A549 (cell line): Measurements from ENCODE around the gene PDZD7. TPM values are rescaled to one million over a fixed set of nuclear protein-coding genes. Genes with fewer than 3 reads are reported as not detected.

Source experiments
- ATAC-seq, 2 experiments: fragments of 200-7000 bp in 1 of 2; fragments of >200 bp in 1 of 2; cut with Nextera tagmentation in 1 of 2; cut with Tn5 transposase in 1 of 2; 3 replicates each; pipeline versions ENCODE4 v1.8.0 to v1.9.1; 2018 to 2020; ENCODE audit warnings: mild to moderate bottlenecking in 1 of 2, moderate library complexity in 1 of 2
- CTCF ChIA-PET: fragments of 300-600 bp; sonication (Branson Sonifier 250); formaldehyde crosslinking; extraction: SDS; loops from one replicate; lab custom pipeline; 2021; ENCODE audit warnings: antibody characterized with exemption, inconsistent platforms; lab: Yijun Ruan, JAX
- POLR2A ChIA-PET: fragments of 350-600 bp; formaldehyde crosslinking; extraction: SDS; loops from one replicate; lab custom pipeline; 2021; ENCODE audit warnings: antibody characterized with exemption, inconsistent platforms; lab: Yijun Ruan, JAX
- DNase-seq, 2 experiments: peaks; one replicate each; pipeline versions ENCODE4 v3.0.0 to v3.0.0-alpha.2; 2011 to 2016; ENCODE audit warnings: low read depth in 1 of 2, low spot score in 1 of 2
- FAIRE-seq: peaks from 2 replicates; lab custom pipeline; 2011; peaks lifted over from hg19 to GRCh38; lab: Jason Lieb, UNC
- H3K27ac ChIP-seq, 2 experiments: fragments of >200 bp; sonication (Bioruptor Twin); formaldehyde crosslinking; 3 replicates each; pipeline ENCODE4 v1.5.1; 2016 to 2017
- H3K4me1 ChIP-seq: fragments of >200 bp; sonication (Bioruptor Twin); formaldehyde crosslinking; 3 replicates; pipeline ENCODE4 v1.6.1; 2016
- H3K4me2 ChIP-seq: fragments of >200 bp; sonication (Bioruptor Twin); formaldehyde crosslinking; 3 replicates; pipeline ENCODE4 v1.6.1; 2016
- H3K4me3 ChIP-seq: fragments of >200 bp; sonication (Bioruptor Twin); formaldehyde crosslinking; 3 replicates; pipeline ENCODE4 v1.5.1; 2016
- H3K9me3 ChIP-seq: fragments of >200 bp; sonication (Bioruptor Twin); formaldehyde crosslinking; 3 replicates; pipeline ENCODE4 v1.6.1; 2016
- CBX8 ChIP-seq: fragments of 200-600 bp; sonication (generic); IDR thresholded peaks from 2 replicates; pipeline ENCODE4 v1.6.1; 2016
- CHD2 ChIP-seq: fragments of 150-350 bp; IDR thresholded peaks from 2 replicates; pipeline ENCODE4 v1.6.1; 2014; ENCODE audit warnings: low read length; ENCODE audit not compliant: partially characterized antibody
- EHF ChIP-seq: fragments of 250-450 bp; sonication (Bioruptor Pico); IDR thresholded peaks from 2 replicates; pipeline ENCODE4 v1.5.0; 2020; ENCODE audit warnings: mild to moderate bottlenecking
- FOSL2 ChIP-seq, 2 experiments: fragments of 450-650 bp in 1 of 2; fragments of >200 bp in 1 of 2; sonication (Bioruptor Twin) in 1 of 2; formaldehyde crosslinking; IDR thresholded peaks; 2 replicates each; pipeline versions ENCODE4 v1.5.0 to v1.6.1; 2016 to 2020; ENCODE audit warnings: mild to moderate bottlenecking in 1 of 2, moderate library complexity in 1 of 2
- GATA3 ChIP-seq: IDR thresholded peaks from 2 replicates; pipeline ENCODE4 v1.6.1; 2012; ENCODE audit warnings: borderline replicate concordance
- HDAC2 ChIP-seq: fragments of 200-600 bp; sonication (generic); IDR thresholded peaks from 2 replicates; pipeline ENCODE4 v1.6.1; 2016
- HOXA7 ChIP-seq: fragments of 250-450 bp; sonication (Bioruptor Pico); IDR thresholded peaks from 2 replicates; pipeline ENCODE4 v1.5.0; 2020; ENCODE audit warnings: mild to moderate bottlenecking, moderate library complexity
- HOXB5 ChIP-seq: fragments of 250-450 bp; sonication (Bioruptor Pico); IDR thresholded peaks from 2 replicates; pipeline ENCODE4 v1.5.0; 2020; ENCODE audit warnings: mild to moderate bottlenecking, moderate library complexity
- JUN ChIP-seq, 2 experiments: fragments of >200 bp; sonication (Bioruptor Twin); formaldehyde crosslinking; IDR thresholded peaks; 2 replicates in 1 of 2; 3 replicates in 1 of 2; pipeline ENCODE4 v1.6.1; 2016 to 2017
- MAFK ChIP-seq: fragments of 450-650 bp; IDR thresholded peaks from 2 replicates; pipeline ENCODE4 v1.6.1; 2014; ENCODE audit not compliant: partially characterized antibody
- MYC ChIP-seq: IDR thresholded peaks from 2 replicates; pipeline ENCODE4 v1.6.1; 2012; ENCODE audit warnings: mild to moderate bottlenecking, inconsistent platforms, low read length, improper control_type of control experiment, borderline replicate concordance
- POLR2A ChIP-seq: IDR thresholded peaks from 2 replicates; pipeline ENCODE4 v1.6.1; 2012; ENCODE audit warnings: mild to moderate bottlenecking, low read length
- RAD21 ChIP-seq, 2 experiments: fragments of >200 bp in 1 of 2; sonication (Bioruptor Twin) in 1 of 2; formaldehyde crosslinking in 1 of 2; IDR thresholded peaks in 1 of 2; conservative IDR thresholded peaks in 1 of 2; 2 replicates in 1 of 2; 3 replicates in 1 of 2; pipeline ENCODE4 v1.6.1; 2012 to 2018; ENCODE audit warnings: inconsistent platforms in 1 of 2
- SMC3 ChIP-seq: fragments of >200 bp; sonication (Bioruptor Twin); formaldehyde crosslinking; IDR thresholded peaks from 3 replicates; pipeline ENCODE4 v1.6.1; 2018; ENCODE audit warnings: inconsistent platforms
- TP53 ChIP-seq: fragments of 250-450 bp; sonication (Bioruptor Pico); IDR thresholded peaks from 2 replicates; pipeline ENCODE4 v1.5.0; 2021; ENCODE audit warnings: mild to moderate bottlenecking, moderate library complexity
- ZSCAN20 ChIP-seq: fragments of 250-450 bp; sonication (Bioruptor Pico); IDR thresholded peaks from 2 replicates; pipeline ENCODE4 v1.8.0; 2022; ENCODE audit warnings: mild to moderate bottlenecking, moderate library complexity
- WGBS: methylation state at CpG from one replicate; pipeline ENCODE4 v1.1.6; 2017; ENCODE audit errors: missing lambda C conversion rate; 5-methylcytosine and 5-hydroxymethylcytosine counted together
- polyA plus RNA-seq, 4 experiments: library from polyadenylated mRNA; depleted of rRNA in 3 of 4; stranded (reverse); fragments of >200 nt; fragmentation: RNase III in 1 of 4; extraction: RNeasy Plus Mini Kit Qiagen cat#74134 plus additional on column Dnase treatment in 1 of 4; gene quantifications; 2 replicates in 3 of 4; 3 replicates in 1 of 4; pipeline ENCODE4 v1.2.3, GENCODE V29; 2011 to 2017
- TF ChIP-seq, protein P1 (sequence below): IDR thresholded peaks from 2 replicates; pipeline ENCODE4 v1.6.1; 2012; ENCODE audit warnings: low read depth, borderline replicate concordance
- TF ChIP-seq, protein P2 (sequence below): fragments of >200 bp; sonication (Bioruptor Twin); formaldehyde crosslinking; IDR thresholded peaks from 3 replicates; pipeline ENCODE4 v1.6.1; 2016
- TF ChIP-seq, protein P3 (sequence below): fragments of 200-600 bp; sonication (generic); IDR thresholded peaks from 2 replicates; pipeline ENCODE4 v1.6.1; 2016; ENCODE audit warnings: antibody characterized with exemption, mild to moderate bottlenecking, moderate library complexity
- TF ChIP-seq, protein P4 (sequence below): IDR thresholded peaks from 2 replicates; pipeline ENCODE4 v1.6.1; 2012
- TF ChIP-seq, protein P5 (sequence below): fragments of >200 bp; sonication (Bioruptor Twin); formaldehyde crosslinking; IDR thresholded peaks from 3 replicates; pipeline ENCODE4 v1.5.1; 2016

The PDZD7 gene
- polyA plus RNA-seq, 2 of the 4 experiments (the other 2 are of a cell fraction) = 0.21 to 0.56 TPM

DNA sequence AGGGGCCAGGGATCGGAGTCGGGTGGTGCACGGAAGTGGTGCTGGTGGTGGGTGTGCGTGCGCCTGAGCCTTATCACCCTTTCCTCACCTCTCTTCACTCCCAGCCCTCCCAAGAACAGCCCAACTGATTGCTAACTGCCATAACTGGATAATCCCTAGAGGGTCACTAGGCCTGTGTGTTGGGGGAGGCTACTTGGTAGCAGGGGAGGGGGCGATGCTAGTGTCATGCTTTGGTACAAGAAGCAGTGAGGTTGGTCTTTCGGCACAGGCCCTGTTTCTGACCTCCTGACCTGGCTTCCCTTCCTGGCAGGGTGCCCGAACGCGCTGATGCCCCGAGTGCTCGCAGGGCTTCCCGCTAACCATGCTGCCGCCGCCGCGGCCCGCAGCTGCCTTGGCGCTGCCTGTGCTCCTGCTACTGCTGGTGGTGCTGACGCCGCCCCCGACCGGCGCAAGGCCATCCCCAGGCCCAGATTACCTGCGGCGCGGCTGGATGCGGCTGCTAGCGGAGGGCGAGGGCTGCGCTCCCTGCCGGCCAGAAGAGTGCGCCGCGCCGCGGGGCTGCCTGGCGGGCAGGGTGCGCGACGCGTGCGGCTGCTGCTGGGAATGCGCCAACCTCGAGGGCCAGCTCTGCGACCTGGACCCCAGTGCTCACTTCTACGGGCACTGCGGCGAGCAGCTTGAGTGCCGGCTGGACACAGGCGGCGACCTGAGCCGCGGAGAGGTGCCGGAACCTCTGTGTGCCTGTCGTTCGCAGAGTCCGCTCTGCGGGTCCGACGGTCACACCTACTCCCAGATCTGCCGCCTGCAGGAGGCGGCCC, 31.5 kb upstream of the PDZD7 start:
- FAIRE-seq = no peak

DNA sequence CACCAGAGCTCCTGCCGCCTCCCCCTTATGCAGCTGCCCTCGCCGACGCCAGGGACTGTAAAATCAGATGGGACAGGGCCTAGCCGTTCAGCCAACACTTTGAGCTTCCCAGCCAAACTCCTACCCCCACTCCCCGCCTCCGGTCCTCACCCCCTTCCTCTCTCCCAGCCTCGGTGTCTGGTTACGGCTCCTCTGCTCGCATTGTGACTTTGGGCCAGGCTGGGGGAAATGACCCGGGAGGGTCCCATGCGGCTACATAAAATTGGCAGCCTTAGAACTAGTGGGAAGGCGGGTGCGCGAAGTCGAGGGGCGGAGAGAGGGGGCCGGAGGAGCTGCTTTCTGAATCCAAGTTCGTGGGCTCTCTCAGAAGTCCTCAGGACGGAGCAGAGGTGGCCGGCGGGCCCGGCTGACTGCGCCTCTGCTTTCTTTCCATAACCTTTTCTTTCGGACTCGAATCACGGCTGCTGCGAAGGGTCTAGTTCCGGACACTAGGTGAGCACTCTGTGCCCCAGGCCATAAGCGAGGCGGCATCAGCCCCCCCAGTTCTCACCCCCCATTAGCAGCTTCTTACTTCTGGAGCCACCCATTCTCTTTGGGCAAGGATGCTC, 30.8 kb upstream of the PDZD7 start, which contains the start of gene KAZALD1:
TSS of gene KAZALD1 (plus strand) at position 366 of the 608 bp plus-strand sequence. CDS start 604 bp downstream, outside the sequence.
- ChIA-PET POLR2A (interaction anchor here (0.6 to 4.4 kb wide), 8 partner anchors 10 to 526 kb away, joined by 3 to 39 read pairs (median 4); partner anchors contain the start of genes HIF1AN, MRPL43, PDZD7 and SFXN3), CTCF (interaction anchor here (0.7 to 65.1 kb wide), 8 partner anchors 15 to 98 kb away, joined by 3 to 2364 read pairs (median 6); partner anchors contain the start of genes KAZALD1, PDZD7 and SFXN3)
- ATAC-seq = peak; percentile 15 to 22; a peak in 4 of 6 replicates
- DNase-seq = peak; percentile 28 to 60
- peak within 1 kb of the TSS; percentile 77 for H3K4me2 ChIP-seq
- H3K4me1 ChIP-seq = peaks cover 43% of the 10 kb centered on the region
- peak within 1 kb of the TSS; percentile 90 to 99 for H3K27ac ChIP-seq
- no peak for FAIRE-seq
- peak within 1 kb of the TSS; percentile 65 for H3K4me3 ChIP-seq
- TF ChIP-seq EHF (CRISPR knock-in tag) = no peak
- TF ChIP-seq, protein P1, sequence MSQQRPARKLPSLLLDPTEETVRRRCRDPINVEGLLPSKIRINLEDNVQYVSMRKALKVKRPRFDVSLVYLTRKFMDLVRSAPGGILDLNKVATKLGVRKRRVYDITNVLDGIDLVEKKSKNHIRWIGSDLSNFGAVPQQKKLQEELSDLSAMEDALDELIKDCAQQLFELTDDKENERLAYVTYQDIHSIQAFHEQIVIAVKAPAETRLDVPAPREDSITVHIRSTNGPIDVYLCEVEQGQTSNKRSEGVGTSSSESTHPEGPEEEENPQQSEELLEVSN = 0 out of 2 replicates have a peak, but pooled peaks have one; percentile 63
- no peak for TF ChIP-seq TP53 (CRISPR knock-in tag)
- TF ChIP-seq, protein P2, sequence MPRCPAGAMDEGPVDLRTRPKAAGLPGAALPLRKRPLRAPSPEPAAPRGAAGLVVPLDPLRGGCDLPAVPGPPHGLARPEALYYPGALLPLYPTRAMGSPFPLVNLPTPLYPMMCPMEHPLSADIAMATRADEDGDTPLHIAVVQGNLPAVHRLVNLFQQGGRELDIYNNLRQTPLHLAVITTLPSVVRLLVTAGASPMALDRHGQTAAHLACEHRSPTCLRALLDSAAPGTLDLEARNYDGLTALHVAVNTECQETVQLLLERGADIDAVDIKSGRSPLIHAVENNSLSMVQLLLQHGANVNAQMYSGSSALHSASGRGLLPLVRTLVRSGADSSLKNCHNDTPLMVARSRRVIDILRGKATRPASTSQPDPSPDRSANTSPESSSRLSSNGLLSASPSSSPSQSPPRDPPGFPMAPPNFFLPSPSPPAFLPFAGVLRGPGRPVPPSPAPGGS = no peak
- peak; percentile 1; the same call in 1 of the 2 replicates for TF ChIP-seq POLR2A
- TF ChIP-seq HOXA7 = no peak
- no peak for TF ChIP-seq CBX8
- TF ChIP-seq, protein P3, sequence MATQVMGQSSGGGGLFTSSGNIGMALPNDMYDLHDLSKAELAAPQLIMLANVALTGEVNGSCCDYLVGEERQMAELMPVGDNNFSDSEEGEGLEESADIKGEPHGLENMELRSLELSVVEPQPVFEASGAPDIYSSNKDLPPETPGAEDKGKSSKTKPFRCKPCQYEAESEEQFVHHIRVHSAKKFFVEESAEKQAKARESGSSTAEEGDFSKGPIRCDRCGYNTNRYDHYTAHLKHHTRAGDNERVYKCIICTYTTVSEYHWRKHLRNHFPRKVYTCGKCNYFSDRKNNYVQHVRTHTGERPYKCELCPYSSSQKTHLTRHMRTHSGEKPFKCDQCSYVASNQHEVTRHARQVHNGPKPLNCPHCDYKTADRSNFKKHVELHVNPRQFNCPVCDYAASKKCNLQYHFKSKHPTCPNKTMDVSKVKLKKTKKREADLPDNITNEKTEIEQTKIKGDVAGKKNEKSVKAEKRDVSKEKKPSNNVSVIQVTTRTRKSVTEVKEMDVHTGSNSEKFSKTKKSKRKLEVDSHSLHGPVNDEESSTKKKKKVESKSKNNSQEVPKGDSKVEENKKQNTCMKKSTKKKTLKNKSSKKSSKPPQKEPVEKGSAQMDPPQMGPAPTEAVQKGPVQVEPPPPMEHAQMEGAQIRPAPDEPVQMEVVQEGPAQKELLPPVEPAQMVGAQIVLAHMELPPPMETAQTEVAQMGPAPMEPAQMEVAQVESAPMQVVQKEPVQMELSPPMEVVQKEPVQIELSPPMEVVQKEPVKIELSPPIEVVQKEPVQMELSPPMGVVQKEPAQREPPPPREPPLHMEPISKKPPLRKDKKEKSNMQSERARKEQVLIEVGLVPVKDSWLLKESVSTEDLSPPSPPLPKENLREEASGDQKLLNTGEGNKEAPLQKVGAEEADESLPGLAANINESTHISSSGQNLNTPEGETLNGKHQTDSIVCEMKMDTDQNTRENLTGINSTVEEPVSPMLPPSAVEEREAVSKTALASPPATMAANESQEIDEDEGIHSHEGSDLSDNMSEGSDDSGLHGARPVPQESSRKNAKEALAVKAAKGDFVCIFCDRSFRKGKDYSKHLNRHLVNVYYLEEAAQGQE = no peak
- TF ChIP-seq, protein P4, sequence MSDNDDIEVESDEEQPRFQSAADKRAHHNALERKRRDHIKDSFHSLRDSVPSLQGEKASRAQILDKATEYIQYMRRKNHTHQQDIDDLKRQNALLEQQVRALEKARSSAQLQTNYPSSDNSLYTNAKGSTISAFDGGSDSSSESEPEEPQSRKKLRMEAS = peak; percentile 7; the same call in 1 of the 2 replicates
- TF ChIP-seq JUN (IDR thresholded peaks at IDR 0.05) = 0 out of 5 replicates have a peak, but pooled peaks of 1 of the 2 experiments have one; percentile 26
- no peaks in the 10 kb centered on the region for H3K9me3 ChIP-seq
- 62% methylated on average over 31 of the region's 31 CpGs for WGBS

More for the DNA sequence above, 31.5 kb upstream of the PDZD7 start:
- H3K4me2 ChIP-seq = peak overlapping the region; percentile 77
- TF ChIP-seq SMC3 (peak; percentile 62), ZSCAN20 (CRISPR knock-in tag) (no peak), FOSL2 (IDR thresholded peaks at IDR 0.05) (no peak), FOSL2 (CRISPR knock-in tag; IDR thresholded peaks at IDR 0.05) (no peak), MYC (0 out of 2 replicates have a peak, but pooled peaks have one; percentile 34), RAD21 (conservative IDR thresholded peaks at IDR 0.05 in 1 of 2, IDR thresholded peaks at IDR 0.05 in 1 of 2) (peak; percentile 7 to 39; a peak in 2 of 5 replicates), GATA3 (0 out of 2 replicates have a peak, but pooled peaks have one; percentile 25), EHF (CRISPR knock-in tag) (peak; percentile 24; the same call in 1 of the 2 replicates), HDAC2 (no peak), HOXB5 (CRISPR knock-in tag) (0 out of 2 replicates have a peak, but pooled peaks have one; percentile 48), POLR2A (peak; percentile 46), CHD2 (no peak), MAFK (no peak)
- TF ChIP-seq, protein P4 = peak; percentile 93
- TF ChIP-seq, protein P5, sequence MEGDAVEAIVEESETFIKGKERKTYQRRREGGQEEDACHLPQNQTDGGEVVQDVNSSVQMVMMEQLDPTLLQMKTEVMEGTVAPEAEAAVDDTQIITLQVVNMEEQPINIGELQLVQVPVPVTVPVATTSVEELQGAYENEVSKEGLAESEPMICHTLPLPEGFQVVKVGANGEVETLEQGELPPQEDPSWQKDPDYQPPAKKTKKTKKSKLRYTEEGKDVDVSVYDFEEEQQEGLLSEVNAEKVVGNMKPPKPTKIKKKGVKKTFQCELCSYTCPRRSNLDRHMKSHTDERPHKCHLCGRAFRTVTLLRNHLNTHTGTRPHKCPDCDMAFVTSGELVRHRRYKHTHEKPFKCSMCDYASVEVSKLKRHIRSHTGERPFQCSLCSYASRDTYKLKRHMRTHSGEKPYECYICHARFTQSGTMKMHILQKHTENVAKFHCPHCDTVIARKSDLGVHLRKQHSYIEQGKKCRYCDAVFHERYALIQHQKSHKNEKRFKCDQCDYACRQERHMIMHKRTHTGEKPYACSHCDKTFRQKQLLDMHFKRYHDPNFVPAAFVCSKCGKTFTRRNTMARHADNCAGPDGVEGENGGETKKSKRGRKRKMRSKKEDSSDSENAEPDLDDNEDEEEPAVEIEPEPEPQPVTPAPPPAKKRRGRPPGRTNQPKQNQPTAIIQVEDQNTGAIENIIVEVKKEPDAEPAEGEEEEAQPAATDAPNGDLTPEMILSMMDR = peak; percentile 74
- TF ChIP-seq, protein P1 = peak; percentile 89
- peaks cover 43% of the 10 kb centered on the region for H3K4me1 ChIP-seq
- ChIA-PET POLR2A (interaction anchor here (1.0 to 4.4 kb wide), 3 partner anchors 12 to 80 kb away, joined by 3 to 39 read pairs (median 14); no protein-coding TSS in a partner anchor), CTCF (interaction anchor here (0.7 to 65.1 kb wide), 9 partner anchors 15 to 97 kb away, joined by 3 to 2364 read pairs (median 7); partner anchors contain the start of genes KAZALD1, PDZD7 and SFXN3)
- peak overlapping the region; percentile 90 to 99 for H3K27ac ChIP-seq
- DNase-seq = peak; percentile 71 to 75
- no peaks in the 10 kb centered on the region for H3K9me3 ChIP-seq
- 24% methylated on average over 28 of the region's 63 CpGs for WGBS
- peak; percentile 23 to 54; a peak in 5 of 6 replicates for ATAC-seq
- H3K4me3 ChIP-seq = peak overlapping the region; percentile 65
